Neuronal stem cell (in vitro differentiated cells): ENCODE measurements around the gene ELFN1.

Experiments
- DNase-seq: peaks from one replicate; pipeline ENCODE4 v3.0.0-alpha.2; 2013; ENCODE audit warnings: low spot score
- H2AFZ ChIP-seq: one replicate; pipeline ENCODE4 v1.6.1; 2013; ENCODE audit warnings: mild to moderate bottlenecking, low read length, inconsistent platforms
- H2AK5ac ChIP-seq: 2 replicates; pipeline ENCODE4 v1.6.1; 2013; ENCODE audit warnings: low read depth, mild to moderate bottlenecking, inconsistent platforms, low read length, moderate library complexity, mixed read lengths
- H2BK120ac ChIP-seq: 2 replicates; pipeline ENCODE4 v1.6.1; 2013; ENCODE audit warnings: low read depth, mild to moderate bottlenecking, inconsistent platforms, low read length, moderate library complexity, mixed read lengths
- H2BK12ac ChIP-seq: one replicate; pipeline ENCODE4 v1.6.1; 2013; ENCODE audit warnings: low read length, inconsistent platforms
- H2BK15ac ChIP-seq: 2 replicates; pipeline ENCODE4 v1.6.1; 2013; ENCODE audit warnings: mild to moderate bottlenecking, low read length, inconsistent platforms, mixed read lengths
- H2BK5ac ChIP-seq: one replicate; pipeline ENCODE4 v1.6.1; 2013; ENCODE audit warnings: inconsistent platforms, mild to moderate bottlenecking, low read length, moderate library complexity
- H3K14ac ChIP-seq: one replicate; pipeline ENCODE4 v1.6.1; 2013; ENCODE audit warnings: low read length, inconsistent platforms
- H3K18ac ChIP-seq: 2 replicates; pipeline ENCODE4 v1.6.1; 2013; ENCODE audit warnings: low read length, inconsistent platforms
- H3K23ac ChIP-seq: 2 replicates; pipeline ENCODE4 v1.6.1; 2013; ENCODE audit warnings: low read depth, mild to moderate bottlenecking, mixed read lengths, low read length, inconsistent platforms; ENCODE audit not compliant: poor library complexity
- H3K27ac ChIP-seq: replicated peaks from 3 replicates; pipeline ENCODE4 v1.5.1; 2013; ENCODE audit warnings: low read length, inconsistent platforms
- H3K27me3 ChIP-seq, 3 experiments: 2 replicates each; pipeline ENCODE4 v1.6.1; 2013; ENCODE audit warnings: low read length in 3 of 3, mild to moderate bottlenecking in 2 of 3, inconsistent platforms in 1 of 3, low read depth in 1 of 3, mixed read lengths in 1 of 3, moderate library complexity in 1 of 3; ENCODE audit not compliant: control insufficient read depth in 3 of 3, insufficient read depth in 3 of 3
- H3K36me3 ChIP-seq, 2 donors: replicated peaks in 1 of 2; 2 replicates each; pipeline ENCODE4 v1.6.1; 2013; ENCODE audit warnings: low read length in 2 of 2; ENCODE audit not compliant: control insufficient read depth in 2 of 2, insufficient read depth in 2 of 2
- H3K4ac ChIP-seq: 2 replicates; pipeline ENCODE4 v1.6.1; 2013; ENCODE audit warnings: inconsistent platforms, mild to moderate bottlenecking, low read length, moderate library complexity
- H3K4me1 ChIP-seq, 2 donors: 1 replicate in 1 of 2; 2 replicates in 1 of 2; pipeline ENCODE4 v1.6.1; 2013; ENCODE audit warnings: low read length in 2 of 2, low read depth in 1 of 2; ENCODE audit not compliant: control insufficient read depth in 2 of 2, insufficient read depth in 1 of 2
- H3K4me2 ChIP-seq: one replicate; pipeline ENCODE4 v1.6.1; 2013; ENCODE audit warnings: mild to moderate bottlenecking, low read length, inconsistent platforms; ENCODE audit not compliant: insufficient read depth, poor library complexity, severe bottlenecking
- H3K4me3 ChIP-seq, 2 donors: 2 replicates each; pipeline ENCODE4 v1.5.1; 2013; ENCODE audit warnings: low read length in 2 of 2, mild to moderate bottlenecking in 2 of 2, inconsistent platforms in 1 of 2, moderate library complexity in 1 of 2
- H3K79me1 ChIP-seq: one replicate; pipeline ENCODE4 v1.6.1; 2013; ENCODE audit warnings: low read depth, mild to moderate bottlenecking, inconsistent platforms, low read length, moderate library complexity
- H3K9ac ChIP-seq: one replicate; pipeline ENCODE4 v1.6.1; 2013; ENCODE audit warnings: mild to moderate bottlenecking, low read depth, low read length, inconsistent platforms; ENCODE audit not compliant: poor library complexity
- H3K9me3 ChIP-seq, 2 donors: replicated peaks in 1 of 2; 2 replicates each; pipeline versions ENCODE3 to v1.6.1; 2013; ENCODE audit warnings: low read length in 2 of 2, mild to moderate bottlenecking in 2 of 2, inconsistent platforms in 1 of 2, low read depth in 1 of 2, mixed read lengths in 1 of 2, moderate library complexity in 1 of 2; ENCODE audit not compliant: control insufficient read depth in 2 of 2, insufficient read depth in 1 of 2
- H4K8ac ChIP-seq: one replicate; pipeline ENCODE4 v1.6.1; 2013; ENCODE audit warnings: low read depth, mild to moderate bottlenecking, inconsistent platforms, low read length, moderate library complexity
- H4K91ac ChIP-seq: one replicate; pipeline ENCODE4 v1.6.1; 2013; ENCODE audit warnings: low read length, low read depth, mild to moderate bottlenecking, inconsistent platforms; ENCODE audit not compliant: poor library complexity
- WGBS, 2 donors: extraction: QIAGEN DNeasy Blood & Tissue Kit; methylation state at CpG; one replicate each; pipeline ENCODE4 v1.1.7; 2013; ENCODE audit warnings: missing lambda C conversion rate in 2 of 2, mixed read lengths in 1 of 2; ENCODE audit not compliant: insufficient read length in 2 of 2, insufficient replicate concordance in 1 of 2; ENCODE audit errors: extremely low coverage in 2 of 2; 5-methylcytosine and 5-hydroxymethylcytosine counted together

Gene ELFN1

DNA sequence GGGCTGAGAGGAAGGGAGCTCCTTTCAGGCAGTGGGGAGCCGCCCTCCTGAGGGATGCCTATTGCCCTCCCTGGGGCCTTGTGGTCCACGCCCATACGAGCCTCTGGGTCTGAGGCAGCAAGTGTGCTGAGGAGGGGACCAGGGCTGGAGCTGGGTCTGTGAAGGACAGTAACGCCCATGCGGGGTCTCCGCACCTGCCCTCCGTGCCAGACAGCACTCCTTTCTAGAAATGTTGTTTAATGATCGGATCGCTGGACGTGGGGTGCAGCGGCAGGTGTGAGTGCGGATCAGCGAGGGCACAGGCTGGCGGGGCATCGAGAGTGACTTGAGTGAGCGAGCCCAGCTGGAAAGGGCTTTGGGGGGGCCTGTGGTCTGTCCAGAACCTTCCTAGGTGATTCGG lies 70.1 kb downstream of the ELFN1 start:
- Histone ChIP-seq H2BK120ac (no peak overlapping the region), H3K79me1 (peaks cover 9% of the 10 kb centered on the region), H2BK12ac (no peak overlapping the region), H3K9ac (no peak overlapping the region), H3K36me3 (peaks cover 7 to 46% of the 10 kb centered on the region in 2 donors), H4K8ac (no peak overlapping the region), H3K14ac (peak overlapping the region; percentile 9), H4K91ac (no peak overlapping the region), H3K4me3 (no peak overlapping the region), H2BK5ac (no peak overlapping the region), H3K27ac (no peak overlapping the region), H2AK5ac (no peak overlapping the region), H3K27me3 (no peaks in the 10 kb centered on the region), H3K4me1 (peaks cover 0 to 4% of the 10 kb centered on the region in 2 donors), H3K18ac (peak overlapping the region; percentile 80), H2AFZ (no peak overlapping the region), H3K23ac (no peak overlapping the region), H2BK15ac (no peak overlapping the region), H3K4ac (peak overlapping the region; percentile 78), H3K9me3 (no peaks in the 10 kb centered on the region), H3K4me2 (no peak overlapping the region)
- DNase-seq = no peak
- WGBS, 2 donors = no CpG with 5 or more reads among the region's 17 CpGs

DNA sequence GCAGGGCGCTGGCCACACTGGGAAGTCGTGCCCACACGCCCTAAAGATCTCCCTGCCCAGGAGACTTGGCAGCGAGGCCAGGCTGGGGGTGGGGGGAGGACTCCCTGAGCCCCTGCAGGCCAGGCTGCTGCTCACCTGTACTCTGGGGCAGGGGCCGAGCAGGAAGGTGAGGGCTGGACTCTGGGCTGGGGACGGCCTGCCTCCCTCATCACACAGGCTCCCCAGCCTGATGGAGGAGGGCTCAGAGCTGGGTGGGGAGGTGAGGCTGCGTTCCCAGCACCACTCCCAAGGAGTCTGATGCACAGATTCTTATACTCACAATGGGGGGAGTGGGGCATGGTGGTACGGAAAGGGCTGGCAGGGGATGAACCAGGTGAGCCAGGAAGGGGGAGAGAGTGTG lies 71.2 kb downstream of the ELFN1 start:
- Histone ChIP-seq H3K36me3 (peaks cover 11 to 47% of the 10 kb centered on the region in 2 donors), H2BK12ac (peak overlapping the region; percentile 4), H3K14ac (peak overlapping the region; percentile 47), H3K9ac (no peak overlapping the region), H2BK15ac (peak overlapping the region; percentile 37), H2AFZ (no peak overlapping the region), H4K8ac (no peak overlapping the region), H3K27ac (no peak overlapping the region), H3K18ac (no peak overlapping the region), H2AK5ac (no peak overlapping the region), H3K79me1 (peaks cover 9% of the 10 kb centered on the region), H3K27me3 (no peaks in the 10 kb centered on the region), H4K91ac (no peak overlapping the region), H2BK5ac (no peak overlapping the region), H2BK120ac (no peak overlapping the region), H3K4me1 (peaks cover 0 to 4% of the 10 kb centered on the region in 2 donors), H3K4ac (no peak overlapping the region), H3K9me3 (no peaks in the 10 kb centered on the region), H3K4me3 (no peak overlapping the region), H3K4me2 (no peak overlapping the region), H3K23ac (peak overlapping the region; percentile 17)
- DNase-seq = no peak
- no CpG with 5 or more reads among the region's 8 CpGs for WGBS, 2 donors

DNA sequence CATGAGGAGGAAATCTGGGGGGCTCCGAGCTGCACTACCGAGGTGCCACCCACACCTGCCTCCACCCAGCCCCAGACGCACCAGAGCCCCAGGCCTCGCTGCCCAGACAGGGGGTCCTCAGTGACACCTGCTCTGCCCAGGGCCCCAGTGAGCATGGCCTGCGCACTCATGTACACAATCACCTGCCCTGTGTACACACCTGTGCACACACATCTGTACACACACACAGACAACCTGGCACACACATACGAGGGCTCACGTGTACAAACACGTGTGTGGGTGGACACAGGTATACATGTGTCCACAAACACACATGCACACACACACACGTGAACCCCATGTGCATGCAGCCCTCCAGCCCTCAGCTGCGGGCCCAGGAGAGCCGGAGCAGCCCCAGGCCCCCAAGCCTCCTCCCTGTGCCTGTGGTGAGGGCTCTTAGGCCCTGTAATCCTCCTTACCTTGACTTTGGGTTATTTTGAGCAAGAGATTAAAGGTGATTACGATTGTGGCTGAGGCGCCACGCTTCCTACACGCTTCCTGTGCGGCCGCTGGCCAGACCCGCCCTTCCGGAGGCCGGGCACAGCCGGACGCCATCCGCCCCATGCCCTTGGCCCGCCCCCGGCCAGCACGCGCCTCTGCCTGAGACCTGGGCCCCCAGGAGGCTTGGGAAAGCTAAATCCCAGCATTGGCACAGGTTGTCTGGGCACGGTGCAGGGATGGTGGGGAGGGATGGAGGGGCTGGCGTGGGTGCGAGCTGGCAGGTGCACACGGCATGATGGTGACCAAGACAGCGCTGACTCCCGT lies 71.9 kb downstream of the ELFN1 start:
- no peak for DNase-seq
- Histone ChIP-seq H4K91ac (no peak overlapping the region), H3K14ac (no peak overlapping the region), H2AK5ac (no peak overlapping the region), H3K4me1 (peaks cover 0 to 4% of the 10 kb centered on the region in 2 donors), H3K23ac (peak overlapping the region; percentile 75), H2BK5ac (no peak overlapping the region), H2BK120ac (no peak overlapping the region), H3K18ac (peak overlapping the region; percentile 42), H3K9me3 (no peaks in the 10 kb centered on the region), H2BK12ac (no peak overlapping the region), H2BK15ac (no peak overlapping the region), H3K79me1 (peaks cover 9% of the 10 kb centered on the region), H4K8ac (no peak overlapping the region), H3K27ac (no peak overlapping the region), H3K4me2 (no peak overlapping the region), H3K36me3 (peaks cover 11 to 48% of the 10 kb centered on the region in 2 donors), H2AFZ (no peak overlapping the region), H3K4me3 (peak overlapping the region in 1 of 2 donors; percentile 63), H3K27me3 (no peaks in the 10 kb centered on the region), H3K9ac (no peak overlapping the region), H3K4ac (no peak overlapping the region)
- WGBS, 2 donors = no CpG with 5 or more reads among the region's 33 CpGs

DNA sequence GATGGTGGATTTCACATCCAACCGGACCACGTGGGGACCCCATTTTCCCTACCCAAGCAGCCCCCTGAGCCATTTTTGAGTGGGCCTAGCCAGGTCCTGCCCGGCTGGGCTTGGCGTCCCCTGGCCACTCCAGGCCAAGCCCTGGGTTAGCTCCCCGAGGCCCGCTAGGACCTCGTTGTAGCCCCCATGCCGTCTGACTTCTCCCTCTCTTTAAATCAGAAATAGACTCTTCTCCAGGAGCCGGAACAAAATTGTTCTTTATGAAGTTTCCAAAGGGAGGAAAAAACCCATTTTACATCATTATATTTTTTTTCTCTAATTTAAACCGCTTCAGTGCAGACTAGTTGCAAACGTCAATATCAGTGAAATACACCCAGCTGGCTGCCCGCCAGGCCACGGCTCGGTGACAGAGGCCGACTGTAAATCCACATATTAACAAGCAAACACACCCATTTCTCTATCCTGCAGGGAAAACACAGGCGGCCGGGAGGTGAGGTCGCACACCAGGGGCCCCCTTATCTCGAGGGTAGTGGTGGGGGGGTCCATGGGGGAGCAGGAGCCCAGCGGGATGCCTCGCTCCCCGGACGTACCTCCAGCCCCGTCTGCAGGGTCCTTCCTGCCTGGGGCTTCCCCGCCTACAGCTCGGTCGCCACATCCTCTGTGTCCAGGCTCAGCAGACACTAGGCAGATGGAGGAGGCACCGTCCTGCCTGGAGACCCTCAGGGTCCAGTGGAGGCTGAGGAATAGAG lies 72.7 kb downstream of the ELFN1 start:
- H2BK120ac ChIP-seq = no peak overlapping the region
- H2BK5ac ChIP-seq = peak overlapping the region; percentile 39
- H3K14ac ChIP-seq = peak overlapping the region; percentile 71
- H3K9ac ChIP-seq = no peak overlapping the region
- peaks cover 11 to 47% of the 10 kb centered on the region in 2 donors for H3K36me3 ChIP-seq
- H3K27ac ChIP-seq = no peak overlapping the region
- H3K4me1 ChIP-seq = peaks cover 0 to 4% of the 10 kb centered on the region in 2 donors
- no peak overlapping the region for H4K8ac ChIP-seq
- H3K23ac ChIP-seq = peak overlapping the region; percentile 75
- H3K18ac ChIP-seq = peak overlapping the region; percentile 17
- no peak overlapping the region for H3K4me2 ChIP-seq
- no peak overlapping the region for H3K4me3 ChIP-seq
- H2AFZ ChIP-seq = no peak overlapping the region
- H2BK12ac ChIP-seq = peak overlapping the region; percentile 22
- no peaks in the 10 kb centered on the region for H3K9me3 ChIP-seq
- H3K27me3 ChIP-seq = no peaks in the 10 kb centered on the region
- no peak overlapping the region for H3K4ac ChIP-seq
- H2AK5ac ChIP-seq = peak overlapping the region; percentile 63
- H3K79me1 ChIP-seq = peaks cover 7% of the 10 kb centered on the region
- DNase-seq = no peak
- H4K91ac ChIP-seq = no peak overlapping the region
- H2BK15ac ChIP-seq = no peak overlapping the region
- no CpG with 5 or more reads among the region's 28 CpGs for WGBS, 2 donors
